Measurements from ENCODE around the gene ZNF74.
A peak's percentile ranks its signal among the peaks of the same experiment; 100 is the strongest.

Gene ZNF74

GRCh38 chr22:20423008-20423905, 29.3 kb downstream of the ZNF74 start:
- TF ChIP-seq, protein P1, sequence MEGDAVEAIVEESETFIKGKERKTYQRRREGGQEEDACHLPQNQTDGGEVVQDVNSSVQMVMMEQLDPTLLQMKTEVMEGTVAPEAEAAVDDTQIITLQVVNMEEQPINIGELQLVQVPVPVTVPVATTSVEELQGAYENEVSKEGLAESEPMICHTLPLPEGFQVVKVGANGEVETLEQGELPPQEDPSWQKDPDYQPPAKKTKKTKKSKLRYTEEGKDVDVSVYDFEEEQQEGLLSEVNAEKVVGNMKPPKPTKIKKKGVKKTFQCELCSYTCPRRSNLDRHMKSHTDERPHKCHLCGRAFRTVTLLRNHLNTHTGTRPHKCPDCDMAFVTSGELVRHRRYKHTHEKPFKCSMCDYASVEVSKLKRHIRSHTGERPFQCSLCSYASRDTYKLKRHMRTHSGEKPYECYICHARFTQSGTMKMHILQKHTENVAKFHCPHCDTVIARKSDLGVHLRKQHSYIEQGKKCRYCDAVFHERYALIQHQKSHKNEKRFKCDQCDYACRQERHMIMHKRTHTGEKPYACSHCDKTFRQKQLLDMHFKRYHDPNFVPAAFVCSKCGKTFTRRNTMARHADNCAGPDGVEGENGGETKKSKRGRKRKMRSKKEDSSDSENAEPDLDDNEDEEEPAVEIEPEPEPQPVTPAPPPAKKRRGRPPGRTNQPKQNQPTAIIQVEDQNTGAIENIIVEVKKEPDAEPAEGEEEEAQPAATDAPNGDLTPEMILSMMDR (IDR thresholded peaks at IDR 0.05; ENCODE audit: unreplicated experiment in 3 of 3), result no peak
- peaks cover 5% of the 10 kb centered on the region for H3K4me1 Mint-ChIP-seq
- H3K27ac Mint-ChIP-seq, result peak overlapping the region in 2 of 3 experiments; percentile 78 to 94
- no peaks in the 10 kb centered on the region for H3K9me3 Mint-ChIP-seq
- peaks cover 16% of the 10 kb centered on the region for H3K36me3 Mint-ChIP-seq (ENCODE audit: low read depth)
- H3K27me3 Mint-ChIP-seq (ENCODE audit: low read depth), result no peaks in the 10 kb centered on the region
- H3K4me3 Mint-ChIP-seq, result no peak overlapping the region

DNA sequence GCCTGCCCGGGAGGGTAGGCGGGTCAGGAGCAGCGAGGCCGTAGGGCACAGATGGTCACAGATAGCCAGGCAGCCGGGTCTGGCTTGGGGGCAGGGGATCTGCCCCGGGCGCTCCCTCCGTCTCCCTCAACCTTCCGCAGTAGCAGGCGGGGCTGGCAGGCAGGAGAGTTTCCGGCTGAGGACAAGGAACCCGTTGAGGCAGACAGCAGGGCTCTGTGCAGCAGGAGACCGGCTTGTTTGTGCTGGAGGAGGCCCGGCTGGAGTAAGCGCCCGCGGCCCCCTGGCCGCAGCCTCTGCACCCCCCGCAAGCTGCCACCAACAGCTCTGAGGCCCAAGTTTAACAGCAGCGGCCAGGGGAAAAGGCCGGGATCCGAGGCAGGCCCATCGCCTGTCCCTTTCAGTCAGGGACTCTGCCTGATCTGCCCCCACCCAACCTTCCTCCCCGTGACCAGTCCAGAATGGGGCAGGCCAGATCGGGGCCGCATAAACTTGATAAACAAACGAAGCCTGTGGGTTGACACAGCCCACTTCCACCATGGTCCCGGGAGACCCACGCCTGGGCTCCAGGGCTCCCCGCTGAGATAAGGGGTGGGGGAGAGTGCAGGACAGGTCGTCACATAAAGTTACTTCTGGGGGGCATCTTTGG, 30.1 kb downstream of the ZNF74 start:
- Mint-ChIP-seq H3K27ac (peak overlapping the region in 2 of 3 experiments; percentile 78 to 94), H3K4me3 (no peak overlapping the region), H3K36me3 (ENCODE audit: low read depth) (peaks cover 21% of the 10 kb centered on the region), H3K4me1 (peaks cover 5% of the 10 kb centered on the region), H3K9me3 (no peaks in the 10 kb centered on the region), H3K27me3 (ENCODE audit: low read depth) (peaks cover 5% of the 10 kb centered on the region)
- TF ChIP-seq, protein P1 (IDR thresholded peaks at IDR 0.05; ENCODE audit: unreplicated experiment in 3 of 3), result no peak

- TF ChIP-seq, protein P1 (IDR thresholded peaks at IDR 0.05; ENCODE audit: unreplicated experiment in 3 of 3), result no peak
- Mint-ChIP-seq H3K9me3 (no peaks in the 10 kb centered on the region), H3K36me3 (ENCODE audit: low read depth) (peaks cover 22% of the 10 kb centered on the region), H3K4me3 (no peak overlapping the region), H3K27ac (peak overlapping the region in 2 of 3 experiments; percentile 57 to 60), H3K27me3 (ENCODE audit: low read depth) (peaks cover 5% of the 10 kb centered on the region), H3K4me1 (peaks cover 5% of the 10 kb centered on the region)
Measured at GRCh38 chr22:20424568-20424931, 30.6 kb downstream of the ZNF74 start.

DNA sequence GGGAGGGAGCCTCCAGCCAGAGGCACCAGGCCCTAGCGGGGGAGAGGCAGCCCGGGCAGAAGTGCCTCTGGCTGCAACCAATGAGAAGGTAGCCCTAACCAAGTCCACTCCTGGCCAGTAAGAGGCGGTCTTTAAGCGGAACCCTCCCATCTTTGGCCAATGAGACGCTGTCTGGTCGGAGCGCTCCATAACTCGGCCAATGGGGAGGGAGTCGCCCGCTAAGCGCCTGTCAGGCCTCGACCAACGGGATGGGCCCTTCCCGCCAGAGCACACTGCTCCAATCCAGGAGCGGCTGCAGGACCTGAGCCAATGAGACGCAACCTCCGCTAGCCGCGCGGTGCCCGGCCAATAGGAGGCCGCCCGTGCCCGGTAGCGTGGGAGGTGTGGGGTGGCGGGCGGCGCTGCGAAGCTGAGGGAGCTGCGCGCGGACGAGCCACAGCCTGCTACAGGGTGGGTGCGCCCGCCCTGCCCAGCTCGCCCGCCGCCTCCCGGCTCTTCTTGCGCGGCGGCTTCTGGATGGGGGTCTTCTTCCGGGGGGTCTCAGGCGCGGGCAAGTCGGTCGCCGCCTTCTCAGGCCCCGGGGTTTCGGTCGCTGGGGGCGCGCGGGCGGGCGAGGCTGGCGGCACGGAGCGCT, 31.1 kb downstream of the ZNF74 start:
- no peak overlapping the region for H3K4me3 Mint-ChIP-seq
- H3K36me3 Mint-ChIP-seq (ENCODE audit: low read depth), result peaks cover 22% of the 10 kb centered on the region
- H3K27me3 Mint-ChIP-seq (ENCODE audit: low read depth), result peaks cover 7% of the 10 kb centered on the region
- TF ChIP-seq, protein P1 (IDR thresholded peaks at IDR 0.05; ENCODE audit: unreplicated experiment in 3 of 3), result no peak
- no peaks in the 10 kb centered on the region for H3K9me3 Mint-ChIP-seq
- no peak overlapping the region for H3K27ac Mint-ChIP-seq
- peaks cover 5% of the 10 kb centered on the region for H3K4me1 Mint-ChIP-seq

DNA sequence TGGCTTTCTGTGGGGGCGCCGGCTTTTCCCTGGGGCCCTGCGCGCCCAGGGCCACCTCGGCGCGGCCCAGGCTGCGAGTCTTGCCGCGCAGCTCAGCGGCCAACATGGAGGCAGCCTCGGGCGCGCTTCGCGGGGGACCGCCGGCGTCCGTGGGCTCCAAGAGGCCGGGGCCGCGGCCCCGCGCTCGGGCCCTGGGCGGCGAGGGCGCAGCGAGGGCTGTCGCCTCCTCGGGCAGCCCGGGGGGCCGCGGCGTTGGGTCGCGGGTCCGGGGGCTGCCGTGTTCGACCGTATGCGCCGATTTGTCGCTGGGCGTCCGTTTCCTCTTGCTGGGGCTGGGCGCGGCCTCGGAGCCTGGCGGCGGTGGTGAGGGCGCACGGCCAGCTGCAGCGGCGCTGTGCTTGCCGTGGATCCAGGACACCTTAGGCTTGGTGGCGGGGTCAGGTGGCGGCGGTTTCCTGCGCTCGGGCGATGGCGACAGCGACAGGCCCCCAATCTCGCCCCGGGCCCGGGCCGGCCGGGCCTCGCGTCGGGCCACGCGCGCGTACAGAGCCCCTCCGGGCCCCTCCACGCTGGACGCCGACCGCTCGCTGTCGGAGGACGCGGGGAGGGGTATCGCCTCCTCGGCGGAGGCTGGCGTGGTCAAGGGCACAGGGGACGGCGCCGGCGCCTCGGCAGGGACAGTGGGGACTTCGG, 31.8 kb downstream of the ZNF74 start:
- no peak overlapping the region for H3K27ac Mint-ChIP-seq
- peaks cover 12% of the 10 kb centered on the region for H3K27me3 Mint-ChIP-seq (ENCODE audit: low read depth)
- TF ChIP-seq, protein P1 (IDR thresholded peaks at IDR 0.05; ENCODE audit: unreplicated experiment in 3 of 3), result no peak
- peaks cover 22% of the 10 kb centered on the region for H3K36me3 Mint-ChIP-seq (ENCODE audit: low read depth)
- H3K4me1 Mint-ChIP-seq, result peaks cover 5% of the 10 kb centered on the region
- no peaks in the 10 kb centered on the region for H3K9me3 Mint-ChIP-seq
- H3K4me3 Mint-ChIP-seq, result no peak overlapping the region
